HEK293 (cell line): ENCODE data around the gene PANX1.

Source experiments
- CTCF ChIA-PET: fragments of 350-600 bp; formaldehyde crosslinking; extraction: SDS; loops from one replicate; lab custom pipeline; 2021; ENCODE audit warnings: antibody characterized with exemption; lab: Yijun Ruan, JAX
- POLR2A ChIA-PET: fragments of 300-600 bp; formaldehyde crosslinking; extraction: SDS; loops from one replicate; lab custom pipeline; 2020; ENCODE audit warnings: antibody characterized with exemption, inconsistent platforms; lab: Yijun Ruan, JAX
- H3K27ac ChIP-seq: fragments of 200-500 bp; sonication (Bioruptor generic); 2 replicates; pipeline ENCODE4 v1.5.1; 2014; ENCODE audit warnings: low read depth, low read length, control low read depth, inconsistent platforms; ENCODE audit errors: extremely low read depth
- H3K36me3 ChIP-seq, 2 experiments: fragments of 200-500 bp in 1 of 2; sonication (Bioruptor generic) in 1 of 2; 1 replicate in 1 of 2; 2 replicates in 1 of 2; pipeline ENCODE4 v1.5.1; 2014 to 2017; ENCODE audit warnings: inconsistent platforms in 2 of 2, low read length in 2 of 2; ENCODE audit not compliant: control insufficient read depth in 2 of 2, insufficient read depth in 1 of 2
- H3K4me1 ChIP-seq: fragments of 200-500 bp; sonication (Bioruptor generic); 2 replicates; pipeline ENCODE4 v1.5.1; 2014; ENCODE audit warnings: mild to moderate bottlenecking, low read length, inconsistent platforms; ENCODE audit not compliant: control insufficient read depth, insufficient read depth
- H3K4me3 ChIP-seq: 2 replicates; pipeline ENCODE4 v1.5.1; 2011; ENCODE audit warnings: low read depth, mild to moderate bottlenecking, control low read depth, low read length, moderate library complexity
- H3K9me3 ChIP-seq: fragments of 200-500 bp; sonication (Bioruptor generic); 2 replicates; pipeline ENCODE4 v1.5.1; 2014; ENCODE audit warnings: low read depth, low read length, inconsistent platforms; ENCODE audit not compliant: control insufficient read depth, insufficient read depth
- IKZF3 ChIP-seq: fragments of 450-650 bp; IDR thresholded peaks from 2 replicates; pipeline ENCODE4 v1.5.0; 2018; ENCODE audit warnings: missing biosample characterization, mild to moderate bottlenecking, missing genetic modification characterization, moderate library complexity
- ZBTB17 ChIP-seq: fragments of 450-650 bp; formaldehyde crosslinking; IDR thresholded peaks from 2 replicates; pipeline ENCODE4 v1.5.1; 2016; ENCODE audit warnings: missing biosample characterization, missing genetic modification characterization
- ZBTB7A ChIP-seq: fragments of 450-650 bp; formaldehyde crosslinking; IDR thresholded peaks from 2 replicates; pipeline ENCODE4 v1.5.1; 2016; ENCODE audit warnings: low read depth, missing biosample characterization, missing genetic modification characterization
- ZFP3 ChIP-seq: fragments of 450-650 bp; formaldehyde crosslinking; IDR thresholded peaks from 2 replicates; pipeline ENCODE4 v1.5.1; 2016; ENCODE audit warnings: low read depth, missing biosample characterization, missing genetic modification characterization
- ZNF274 ChIP-seq, 2 experiments: fragments of 200-500 bp in 1 of 2; fragments of 450-650 bp in 1 of 2; sonication (Bioruptor generic) in 1 of 2; formaldehyde crosslinking in 1 of 2; IDR thresholded peaks; 2 replicates each; pipeline versions ENCODE4 v1.5.1 to v1.6.1; 2014 to 2016; ENCODE audit warnings: borderline replicate concordance in 1 of 2, inconsistent platforms in 1 of 2, low read length in 1 of 2, missing biosample characterization in 1 of 2, missing genetic modification characterization in 1 of 2
- ZNF518A ChIP-seq: fragments of 450-650 bp; formaldehyde crosslinking; conservative IDR thresholded peaks from 2 replicates; pipeline ENCODE4 v1.5.1; 2016; ENCODE audit warnings: low read depth, missing biosample characterization, missing genetic modification characterization
- ZNF623 ChIP-seq: fragments of 450-650 bp; formaldehyde crosslinking; IDR thresholded peaks from 2 replicates; pipeline ENCODE4 v1.5.1; 2016; ENCODE audit warnings: missing biosample characterization, missing genetic modification characterization
- ZNF707 ChIP-seq: fragments of 450-650 bp; formaldehyde crosslinking; IDR thresholded peaks from 2 replicates; pipeline ENCODE4 v1.5.1; 2016; ENCODE audit warnings: missing biosample characterization, missing genetic modification characterization
- TF ChIP-seq, protein P1 (sequence below): fragments of 450-650 bp; formaldehyde crosslinking; IDR thresholded peaks from 2 replicates; pipeline ENCODE4 v1.5.1; 2016; ENCODE audit warnings: missing biosample characterization, missing genetic modification characterization, borderline replicate concordance
- TF ChIP-seq, protein P2 (sequence below): fragments of 450-650 bp; formaldehyde crosslinking; IDR thresholded peaks from 2 replicates; pipeline ENCODE4 v1.5.1; 2016; ENCODE audit warnings: missing biosample characterization, missing genetic modification characterization

The PANX1 gene

DNA sequence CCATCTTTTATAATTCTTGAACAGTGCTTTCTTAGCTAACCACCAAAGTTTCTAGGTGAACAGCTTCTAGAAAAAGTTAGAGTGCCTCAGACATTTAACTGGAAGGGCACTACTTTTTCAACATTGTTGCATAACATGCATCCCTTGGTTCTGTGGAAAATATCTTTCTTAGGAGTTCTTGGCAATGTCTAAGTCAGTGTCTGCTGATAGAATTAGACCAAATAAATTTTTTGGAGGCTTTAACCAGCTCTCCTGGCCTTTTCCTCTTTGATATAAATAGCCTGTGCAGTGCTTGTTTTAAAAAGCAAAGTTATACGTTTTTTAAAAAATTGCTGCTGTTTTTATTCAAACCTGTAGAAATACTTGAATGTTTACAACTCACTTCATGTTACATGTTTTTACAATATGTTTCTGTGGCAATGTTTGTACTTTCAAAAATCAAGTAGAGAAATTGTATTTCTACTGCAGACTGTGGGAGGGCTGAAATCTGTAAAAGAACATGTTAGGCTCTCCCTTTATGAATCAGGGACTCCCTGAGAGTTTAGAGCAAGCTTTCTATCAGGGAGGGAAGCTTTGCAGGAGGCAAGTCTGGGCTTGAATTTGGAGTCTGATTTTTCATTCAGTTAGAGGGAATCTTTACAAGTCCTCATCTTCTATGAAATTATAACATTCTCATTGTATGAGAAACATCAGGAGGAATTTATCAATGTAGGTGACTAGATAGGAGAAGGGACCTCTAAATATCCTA, 16.3 kb upstream of the PANX1 start (continued):
- TF ChIP-seq, protein P1, sequence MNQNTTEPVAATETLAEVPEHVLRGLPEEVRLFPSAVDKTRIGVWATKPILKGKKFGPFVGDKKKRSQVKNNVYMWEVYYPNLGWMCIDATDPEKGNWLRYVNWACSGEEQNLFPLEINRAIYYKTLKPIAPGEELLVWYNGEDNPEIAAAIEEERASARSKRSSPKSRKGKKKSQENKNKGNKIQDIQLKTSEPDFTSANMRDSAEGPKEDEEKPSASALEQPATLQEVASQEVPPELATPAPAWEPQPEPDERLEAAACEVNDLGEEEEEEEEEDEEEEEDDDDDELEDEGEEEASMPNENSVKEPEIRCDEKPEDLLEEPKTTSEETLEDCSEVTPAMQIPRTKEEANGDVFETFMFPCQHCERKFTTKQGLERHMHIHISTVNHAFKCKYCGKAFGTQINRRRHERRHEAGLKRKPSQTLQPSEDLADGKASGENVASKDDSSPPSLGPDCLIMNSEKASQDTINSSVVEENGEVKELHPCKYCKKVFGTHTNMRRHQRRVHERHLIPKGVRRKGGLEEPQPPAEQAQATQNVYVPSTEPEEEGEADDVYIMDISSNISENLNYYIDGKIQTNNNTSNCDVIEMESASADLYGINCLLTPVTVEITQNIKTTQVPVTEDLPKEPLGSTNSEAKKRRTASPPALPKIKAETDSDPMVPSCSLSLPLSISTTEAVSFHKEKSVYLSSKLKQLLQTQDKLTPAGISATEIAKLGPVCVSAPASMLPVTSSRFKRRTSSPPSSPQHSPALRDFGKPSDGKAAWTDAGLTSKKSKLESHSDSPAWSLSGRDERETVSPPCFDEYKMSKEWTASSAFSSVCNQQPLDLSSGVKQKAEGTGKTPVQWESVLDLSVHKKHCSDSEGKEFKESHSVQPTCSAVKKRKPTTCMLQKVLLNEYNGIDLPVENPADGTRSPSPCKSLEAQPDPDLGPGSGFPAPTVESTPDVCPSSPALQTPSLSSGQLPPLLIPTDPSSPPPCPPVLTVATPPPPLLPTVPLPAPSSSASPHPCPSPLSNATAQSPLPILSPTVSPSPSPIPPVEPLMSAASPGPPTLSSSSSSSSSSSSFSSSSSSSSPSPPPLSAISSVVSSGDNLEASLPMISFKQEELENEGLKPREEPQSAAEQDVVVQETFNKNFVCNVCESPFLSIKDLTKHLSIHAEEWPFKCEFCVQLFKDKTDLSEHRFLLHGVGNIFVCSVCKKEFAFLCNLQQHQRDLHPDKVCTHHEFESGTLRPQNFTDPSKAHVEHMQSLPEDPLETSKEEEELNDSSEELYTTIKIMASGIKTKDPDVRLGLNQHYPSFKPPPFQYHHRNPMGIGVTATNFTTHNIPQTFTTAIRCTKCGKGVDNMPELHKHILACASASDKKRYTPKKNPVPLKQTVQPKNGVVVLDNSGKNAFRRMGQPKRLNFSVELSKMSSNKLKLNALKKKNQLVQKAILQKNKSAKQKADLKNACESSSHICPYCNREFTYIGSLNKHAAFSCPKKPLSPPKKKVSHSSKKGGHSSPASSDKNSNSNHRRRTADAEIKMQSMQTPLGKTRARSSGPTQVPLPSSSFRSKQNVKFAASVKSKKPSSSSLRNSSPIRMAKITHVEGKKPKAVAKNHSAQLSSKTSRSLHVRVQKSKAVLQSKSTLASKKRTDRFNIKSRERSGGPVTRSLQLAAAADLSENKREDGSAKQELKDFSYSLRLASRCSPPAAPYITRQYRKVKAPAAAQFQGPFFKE (tag by site-specific recombination), result no peak
- TF ChIP-seq ZNF623, result no peak

GRCh38 chr11:94117197-94117574, 11.5 kb upstream of the PANX1 start:
- ChIA-PET CTCF (interaction anchor here (1.4 kb wide), 1 partner anchor 196 kb away, joined by 3 read pairs; no protein-coding TSS in a partner anchor), POLR2A (no interaction called here)
- no peak for TF ChIP-seq ZBTB17
- Histone ChIP-seq H3K36me3 (no peaks in the 10 kb centered on the region), H3K4me3 (no peak overlapping the region), H3K4me1 (no peaks in the 10 kb centered on the region; the same call in 1 of the 2 replicates), H3K9me3 (no peaks in the 10 kb centered on the region), H3K27ac (no peak overlapping the region)

DNA sequence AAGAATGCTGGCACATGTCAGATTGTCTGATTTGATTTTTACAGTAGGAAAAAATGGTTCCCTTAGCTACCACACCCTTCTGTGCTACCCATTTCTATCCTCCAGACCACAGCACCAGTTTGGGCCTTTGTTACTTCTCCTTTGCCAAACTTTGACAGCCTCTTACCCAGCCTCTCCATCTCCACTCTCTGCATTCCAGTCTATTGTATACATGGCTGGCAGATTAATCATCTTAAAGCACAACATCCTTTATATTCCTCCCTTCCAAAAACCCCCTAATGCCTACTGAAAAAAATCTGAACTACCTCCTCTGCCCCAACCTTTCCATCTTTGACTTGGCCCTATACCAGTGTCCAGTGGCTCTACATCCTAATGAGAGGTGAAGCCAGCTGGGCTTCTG, 10.8 kb upstream of the PANX1 start:
- H3K4me3 ChIP-seq, result no peak overlapping the region
- no peaks in the 10 kb centered on the region; the same call in 1 of the 2 replicates for H3K4me1 ChIP-seq
- POLR2A ChIA-PET, result no interaction called here
- H3K9me3 ChIP-seq, result no peaks in the 10 kb centered on the region
- H3K36me3 ChIP-seq, result no peaks in the 10 kb centered on the region
- CTCF ChIA-PET, result interaction anchor here (1.4 to 2.0 kb wide), 2 partner anchors 66 to 197 kb away, joined by 3 to 5 read pairs; no protein-coding TSS in a partner anchor
- no peak overlapping the region for H3K27ac ChIP-seq
- TF ChIP-seq ZFP3 (tag by site-specific recombination) (no peak), ZNF518A (tag by site-specific recombination) (no peak), ZNF274 (IDR thresholded peaks at IDR 0.05; ENCODE audit: low read length) (no peak), ZNF274 (tag by site-specific recombination; IDR thresholded peaks at IDR 0.05; ENCODE audit: borderline replicate concordance) (no peak), ZBTB7A (tag by site-specific recombination) (no peak), IKZF3 (tag by site-specific recombination) (no peak), ZNF707 (no peak)
- TF ChIP-seq, protein P2, sequence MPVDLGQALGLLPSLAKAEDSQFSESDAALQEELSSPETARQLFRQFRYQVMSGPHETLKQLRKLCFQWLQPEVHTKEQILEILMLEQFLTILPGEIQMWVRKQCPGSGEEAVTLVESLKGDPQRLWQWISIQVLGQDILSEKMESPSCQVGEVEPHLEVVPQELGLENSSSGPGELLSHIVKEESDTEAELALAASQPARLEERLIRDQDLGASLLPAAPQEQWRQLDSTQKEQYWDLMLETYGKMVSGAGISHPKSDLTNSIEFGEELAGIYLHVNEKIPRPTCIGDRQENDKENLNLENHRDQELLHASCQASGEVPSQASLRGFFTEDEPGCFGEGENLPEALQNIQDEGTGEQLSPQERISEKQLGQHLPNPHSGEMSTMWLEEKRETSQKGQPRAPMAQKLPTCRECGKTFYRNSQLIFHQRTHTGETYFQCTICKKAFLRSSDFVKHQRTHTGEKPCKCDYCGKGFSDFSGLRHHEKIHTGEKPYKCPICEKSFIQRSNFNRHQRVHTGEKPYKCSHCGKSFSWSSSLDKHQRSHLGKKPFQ (tag by site-specific recombination), result no peak
- TF ChIP-seq, protein P1 (tag by site-specific recombination), result no peak
